WTC11 (cell line): Measurements from ENCODE around the gene TIPRL. TPM values are rescaled to one million over a fixed set of nuclear protein-coding genes. Genes with fewer than 3 reads are reported as not detected.

Source experiments
- ATAC-seq: fragments of 200-7000 bp; cut with Tn5 transposase; 2 replicates; pipeline ENCODE4 v1.10.0; 2021; ENCODE audit warnings: mild to moderate bottlenecking, moderate library complexity
- CTCF ChIA-PET: fragments of 300-600 bp; sonication (Branson Sonifier 250); formaldehyde crosslinking; loops from one replicate; lab custom pipeline; 2021; ENCODE audit warnings: antibody characterized with exemption; lab: Charles Lee
- POLR2A ChIA-PET: fragments of 350-600 bp; sonication (Branson Sonifier 250); formaldehyde crosslinking; loops from one replicate; lab custom pipeline; 2021; ENCODE audit warnings: antibody characterized with exemption; lab: Charles Lee
- DNase-seq: peaks from one replicate; pipeline ENCODE4 v3.0.0; 2021; ENCODE audit warnings: low spot score
- H3K27ac Mint-ChIP-seq: 2 replicates; pipeline ENCODE4 v1.8.0; 2021; ENCODE audit warnings: mixed read lengths
- H3K27me3 Mint-ChIP-seq: 2 replicates; pipeline ENCODE4 v1.8.0; 2021; ENCODE audit warnings: low read depth, mild to moderate bottlenecking, moderate library complexity, mixed read lengths
- H3K36me3 Mint-ChIP-seq: 2 replicates; pipeline ENCODE4 v1.8.0; 2021; ENCODE audit warnings: mixed read lengths
- H3K4me1 Mint-ChIP-seq: 2 replicates; pipeline ENCODE4 v1.8.0; 2022; ENCODE audit warnings: mixed read lengths
- H3K4me3 Mint-ChIP-seq: 2 replicates; pipeline ENCODE4 v1.8.0; 2021; ENCODE audit warnings: mild to moderate bottlenecking, moderate library complexity, mixed read lengths
- H3K9me3 Mint-ChIP-seq: 2 replicates; pipeline ENCODE4 v1.8.0; 2021; ENCODE audit warnings: mixed read lengths
- ATF1 ChIP-seq: sonication (generic); formaldehyde crosslinking; IDR thresholded peaks from 2 replicates; pipeline ENCODE4 v1.8.1; 2023; ENCODE audit warnings: mild to moderate bottlenecking, moderate library complexity, missing genetic modification reagents
- ELF4 ChIP-seq: sonication (generic); formaldehyde crosslinking; IDR thresholded peaks from 2 replicates; pipeline ENCODE4 v1.8.1; 2022; ENCODE audit warnings: low read depth, mild to moderate bottlenecking, moderate library complexity, missing genetic modification reagents
- FOXP1 ChIP-seq: sonication (generic); formaldehyde crosslinking; IDR thresholded peaks from 2 replicates; pipeline ENCODE4 v1.8.0; 2022; ENCODE audit warnings: missing genetic modification reagents, mild to moderate bottlenecking, moderate library complexity, borderline replicate concordance
- GTF2I ChIP-seq: fragments of 250-450 bp; sonication (Bioruptor Pico); conservative IDR thresholded peaks from 2 replicates; pipeline ENCODE4 v1.4.0; 2021; ENCODE audit warnings: mild to moderate bottlenecking
- KAT7 ChIP-seq: sonication (generic); formaldehyde crosslinking; IDR thresholded peaks from 2 replicates; pipeline ENCODE4 v1.8.1; 2023; ENCODE audit warnings: missing genetic modification reagents, mild to moderate bottlenecking, borderline replicate concordance
- MXD4 ChIP-seq: fragments of 250-450 bp; sonication (Bioruptor Pico); IDR thresholded peaks from 2 replicates; pipeline ENCODE4 v1.8.0; 2021; ENCODE audit warnings: mild to moderate bottlenecking, moderate library complexity, borderline replicate concordance
- RORB ChIP-seq: fragments of 250-450 bp; sonication (Bioruptor Pico); IDR thresholded peaks from 2 replicates; pipeline ENCODE4 v1.9.0; 2021; ENCODE audit warnings: mild to moderate bottlenecking
- SMAD4 ChIP-seq: sonication (generic); formaldehyde crosslinking; IDR thresholded peaks from 2 replicates; pipeline ENCODE4 v1.8.0; 2022; ENCODE audit warnings: mild to moderate bottlenecking, missing genetic modification reagents
- SOX15 ChIP-seq: fragments of 250-450 bp; sonication (Bioruptor Pico); IDR thresholded peaks from 2 replicates; pipeline ENCODE4 v1.9.0; 2021; ENCODE audit warnings: mild to moderate bottlenecking
- TCF7 ChIP-seq: sonication (generic); formaldehyde crosslinking; IDR thresholded peaks from 2 replicates; pipeline ENCODE4 v1.8.0; 2022; ENCODE audit warnings: mild to moderate bottlenecking, low read depth, missing genetic modification reagents, moderate library complexity
- TEAD1 ChIP-seq: sonication (generic); formaldehyde crosslinking; IDR thresholded peaks from 2 replicates; pipeline ENCODE4 v1.8.0; 2022; ENCODE audit warnings: mild to moderate bottlenecking, missing genetic modification reagents
- ZNF121 ChIP-seq: sonication (generic); formaldehyde crosslinking; IDR thresholded peaks from 2 replicates; pipeline ENCODE4 v1.8.0; 2023; ENCODE audit warnings: missing genetic modification reagents
- ZNF423 ChIP-seq: fragments of 250-450 bp; sonication (Bioruptor Pico); IDR thresholded peaks from 2 replicates; pipeline ENCODE4 v2.1.2; 2022; ENCODE audit warnings: mild to moderate bottlenecking, moderate library complexity
- total RNA-seq: library from RNA; stranded (reverse); gene quantifications from 3 replicates; pipeline ENCODE4 v1.2.3, GENCODE V29; 2021
- TF ChIP-seq, protein P1 (sequence below): fragments of 250-450 bp; sonication (Bioruptor Pico); IDR thresholded peaks from 2 replicates; pipeline ENCODE4 v1.9.0; 2021; ENCODE audit warnings: mild to moderate bottlenecking, borderline replicate concordance
- TF ChIP-seq, protein P2 (sequence below): fragments of 250-450 bp; sonication (Bioruptor Pico); IDR thresholded peaks from 2 replicates; pipeline ENCODE4 v2.1.2; 2022; ENCODE audit warnings: mild to moderate bottlenecking, moderate library complexity
- TF ChIP-seq, protein P3 (sequence below): fragments of 200-600 bp; IDR thresholded peaks from 2 replicates; pipeline ENCODE4 v1.8.0; 2022; ENCODE audit warnings: antibody characterized with exemption
- TF ChIP-seq, protein P4 (sequence below): fragments of 250-450 bp; sonication (Bioruptor Pico); conservative IDR thresholded peaks from 2 replicates; pipeline ENCODE4 v1.9.0; 2021; ENCODE audit warnings: mild to moderate bottlenecking
- TF ChIP-seq, protein P5 (sequence below): sonication (generic); formaldehyde crosslinking; IDR thresholded peaks from 2 replicates; pipeline ENCODE4 v1.8.1; 2023; ENCODE audit warnings: mild to moderate bottlenecking, missing genetic modification reagents, moderate library complexity
- TF ChIP-seq, protein P6 (sequence below): fragments of 250-450 bp; sonication (Bioruptor Pico); IDR thresholded peaks from 2 replicates; pipeline ENCODE4 v1.9.0; 2021; ENCODE audit warnings: mild to moderate bottlenecking

The TIPRL gene
- total RNA-seq, 1 experiment from 2014 or later: 25.3 TPM

DNA sequence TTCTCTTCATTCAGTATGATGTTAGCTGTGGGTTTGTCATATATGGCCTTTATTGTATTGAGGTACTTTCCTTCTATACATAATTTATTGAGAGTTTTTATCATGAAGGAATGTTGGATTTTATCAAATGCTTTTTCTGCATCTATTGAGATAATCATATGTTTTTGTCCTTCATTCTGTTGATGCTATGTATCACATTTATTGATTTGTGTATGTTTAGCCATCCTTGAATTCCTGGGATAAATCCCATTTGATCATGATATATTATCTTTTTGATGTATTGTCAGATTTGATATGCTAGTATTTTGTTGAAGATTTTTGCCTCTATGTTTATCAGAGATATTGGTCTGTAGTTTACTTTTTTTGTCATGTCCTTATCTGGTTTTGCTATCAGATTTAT, 21.1 kb upstream of the TIPRL start (continued):
- TF ChIP-seq, protein P1, sequence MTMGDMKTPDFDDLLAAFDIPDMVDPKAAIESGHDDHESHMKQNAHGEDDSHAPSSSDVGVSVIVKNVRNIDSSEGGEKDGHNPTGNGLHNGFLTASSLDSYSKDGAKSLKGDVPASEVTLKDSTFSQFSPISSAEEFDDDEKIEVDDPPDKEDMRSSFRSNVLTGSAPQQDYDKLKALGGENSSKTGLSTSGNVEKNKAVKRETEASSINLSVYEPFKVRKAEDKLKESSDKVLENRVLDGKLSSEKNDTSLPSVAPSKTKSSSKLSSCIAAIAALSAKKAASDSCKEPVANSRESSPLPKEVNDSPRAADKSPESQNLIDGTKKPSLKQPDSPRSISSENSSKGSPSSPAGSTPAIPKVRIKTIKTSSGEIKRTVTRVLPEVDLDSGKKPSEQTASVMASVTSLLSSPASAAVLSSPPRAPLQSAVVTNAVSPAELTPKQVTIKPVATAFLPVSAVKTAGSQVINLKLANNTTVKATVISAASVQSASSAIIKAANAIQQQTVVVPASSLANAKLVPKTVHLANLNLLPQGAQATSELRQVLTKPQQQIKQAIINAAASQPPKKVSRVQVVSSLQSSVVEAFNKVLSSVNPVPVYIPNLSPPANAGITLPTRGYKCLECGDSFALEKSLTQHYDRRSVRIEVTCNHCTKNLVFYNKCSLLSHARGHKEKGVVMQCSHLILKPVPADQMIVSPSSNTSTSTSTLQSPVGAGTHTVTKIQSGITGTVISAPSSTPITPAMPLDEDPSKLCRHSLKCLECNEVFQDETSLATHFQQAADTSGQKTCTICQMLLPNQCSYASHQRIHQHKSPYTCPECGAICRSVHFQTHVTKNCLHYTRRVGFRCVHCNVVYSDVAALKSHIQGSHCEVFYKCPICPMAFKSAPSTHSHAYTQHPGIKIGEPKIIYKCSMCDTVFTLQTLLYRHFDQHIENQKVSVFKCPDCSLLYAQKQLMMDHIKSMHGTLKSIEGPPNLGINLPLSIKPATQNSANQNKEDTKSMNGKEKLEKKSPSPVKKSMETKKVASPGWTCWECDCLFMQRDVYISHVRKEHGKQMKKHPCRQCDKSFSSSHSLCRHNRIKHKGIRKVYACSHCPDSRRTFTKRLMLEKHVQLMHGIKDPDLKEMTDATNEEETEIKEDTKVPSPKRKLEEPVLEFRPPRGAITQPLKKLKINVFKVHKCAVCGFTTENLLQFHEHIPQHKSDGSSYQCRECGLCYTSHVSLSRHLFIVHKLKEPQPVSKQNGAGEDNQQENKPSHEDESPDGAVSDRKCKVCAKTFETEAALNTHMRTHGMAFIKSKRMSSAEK: no peak
- no peak for TF ChIP-seq TCF7 (CRISPR knock-in tag)

DNA sequence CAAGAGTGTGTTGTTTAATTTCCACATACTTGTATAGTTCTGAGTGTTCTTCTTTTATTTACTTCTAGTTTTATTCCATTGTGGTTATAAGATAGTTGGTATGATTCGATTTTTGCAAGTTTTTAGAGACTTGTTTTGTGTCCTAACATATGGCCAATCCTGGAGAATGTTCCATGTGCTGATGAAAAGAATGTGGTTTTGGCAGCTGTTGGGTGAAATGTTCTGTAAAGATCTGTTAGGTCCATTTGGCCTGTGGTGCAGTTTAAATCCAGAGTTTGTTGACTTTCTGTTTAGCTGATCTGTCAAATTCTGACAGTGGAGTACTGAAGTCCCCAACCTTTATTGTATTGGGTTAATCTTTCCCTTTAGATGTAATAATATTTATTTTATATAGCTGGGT, 19.5 kb upstream of the TIPRL start:
- DNase-seq: no peak
- CTCF ChIA-PET: no interaction called here
- H3K27ac Mint-ChIP-seq: no peak overlapping the region

More for the DNA sequence above, 19.5 kb upstream of the TIPRL start:
- Mint-ChIP-seq H3K27me3 (peaks cover 5% of the 10 kb centered on the region; the same call in 1 of the 2 replicates), H3K4me1 (no peaks in the 10 kb centered on the region), H3K36me3 (peaks cover 7% of the 10 kb centered on the region), H3K9me3 (peaks cover 37% of the 10 kb centered on the region), H3K4me3 (no peak overlapping the region)
- POLR2A ChIA-PET: no interaction called here
- ATAC-seq: no peak
- TF ChIP-seq, protein P2, sequence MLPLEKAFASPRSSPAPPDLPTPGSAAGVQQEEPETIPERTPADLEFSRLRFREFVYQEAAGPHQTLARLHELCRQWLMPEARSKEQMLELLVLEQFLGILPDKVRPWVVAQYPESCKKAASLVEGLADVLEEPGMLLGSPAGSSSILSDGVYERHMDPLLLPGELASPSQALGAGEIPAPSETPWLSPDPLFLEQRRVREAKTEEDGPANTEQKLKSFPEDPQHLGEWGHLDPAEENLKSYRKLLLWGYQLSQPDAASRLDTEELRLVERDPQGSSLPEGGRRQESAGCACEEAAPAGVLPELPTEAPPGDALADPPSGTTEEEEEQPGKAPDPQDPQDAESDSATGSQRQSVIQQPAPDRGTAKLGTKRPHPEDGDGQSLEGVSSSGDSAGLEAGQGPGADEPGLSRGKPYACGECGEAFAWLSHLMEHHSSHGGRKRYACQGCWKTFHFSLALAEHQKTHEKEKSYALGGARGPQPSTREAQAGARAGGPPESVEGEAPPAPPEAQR (CRISPR knock-in tag): no peak
- TF ChIP-seq TEAD1 (CRISPR knock-in tag) (no peak), FOXP1 (CRISPR knock-in tag) (no peak), ZNF121 (CRISPR knock-in tag) (no peak), RORB (CRISPR knock-in tag) (no peak), ZNF423 (no peak), GTF2I (CRISPR knock-in tag) (no peak), SOX15 (CRISPR knock-in tag) (no peak), MXD4 (CRISPR knock-in tag) (no peak), SMAD4 (CRISPR knock-in tag) (no peak), ATF1 (CRISPR knock-in tag) (no peak), ELF4 (CRISPR knock-in tag) (no peak), KAT7 (CRISPR knock-in tag) (no peak)
- TF ChIP-seq, protein P3, sequence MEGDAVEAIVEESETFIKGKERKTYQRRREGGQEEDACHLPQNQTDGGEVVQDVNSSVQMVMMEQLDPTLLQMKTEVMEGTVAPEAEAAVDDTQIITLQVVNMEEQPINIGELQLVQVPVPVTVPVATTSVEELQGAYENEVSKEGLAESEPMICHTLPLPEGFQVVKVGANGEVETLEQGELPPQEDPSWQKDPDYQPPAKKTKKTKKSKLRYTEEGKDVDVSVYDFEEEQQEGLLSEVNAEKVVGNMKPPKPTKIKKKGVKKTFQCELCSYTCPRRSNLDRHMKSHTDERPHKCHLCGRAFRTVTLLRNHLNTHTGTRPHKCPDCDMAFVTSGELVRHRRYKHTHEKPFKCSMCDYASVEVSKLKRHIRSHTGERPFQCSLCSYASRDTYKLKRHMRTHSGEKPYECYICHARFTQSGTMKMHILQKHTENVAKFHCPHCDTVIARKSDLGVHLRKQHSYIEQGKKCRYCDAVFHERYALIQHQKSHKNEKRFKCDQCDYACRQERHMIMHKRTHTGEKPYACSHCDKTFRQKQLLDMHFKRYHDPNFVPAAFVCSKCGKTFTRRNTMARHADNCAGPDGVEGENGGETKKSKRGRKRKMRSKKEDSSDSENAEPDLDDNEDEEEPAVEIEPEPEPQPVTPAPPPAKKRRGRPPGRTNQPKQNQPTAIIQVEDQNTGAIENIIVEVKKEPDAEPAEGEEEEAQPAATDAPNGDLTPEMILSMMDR: no peak
- TF ChIP-seq, protein P4, sequence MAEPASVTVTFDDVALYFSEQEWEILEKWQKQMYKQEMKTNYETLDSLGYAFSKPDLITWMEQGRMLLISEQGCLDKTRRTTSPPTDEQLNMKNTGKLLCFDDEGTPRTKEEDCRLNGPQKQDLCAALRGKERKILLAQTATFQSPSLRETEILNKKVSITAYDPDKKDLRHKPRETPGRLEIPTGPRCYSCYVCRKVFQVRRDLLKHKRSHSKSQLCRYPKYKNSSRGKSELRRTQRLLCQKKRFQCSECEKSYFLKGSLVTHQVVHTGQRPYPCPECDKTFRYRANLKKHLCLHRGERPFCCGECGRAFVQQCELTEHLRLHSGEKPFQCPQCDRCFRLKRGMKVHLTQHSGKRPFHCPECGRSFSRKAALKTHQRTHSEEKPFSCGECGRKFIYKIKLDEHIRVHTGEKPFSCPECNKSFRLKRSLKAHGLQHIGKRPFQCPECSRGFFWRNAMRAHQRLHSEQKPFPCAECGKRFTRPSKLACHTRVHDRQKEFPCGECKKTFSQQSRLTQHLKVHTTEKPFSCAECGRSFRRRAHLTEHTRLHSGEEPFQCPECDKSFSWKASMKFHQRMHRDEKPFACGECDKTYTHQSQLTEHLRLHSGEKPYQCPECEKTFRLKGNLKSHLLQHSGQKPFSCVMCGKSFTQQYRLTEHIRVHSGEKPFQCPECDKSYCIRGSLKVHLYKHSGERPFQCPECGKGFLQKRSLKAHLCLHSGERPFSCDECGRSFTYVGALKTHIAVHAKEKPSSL: no peak
- TF ChIP-seq, protein P5, sequence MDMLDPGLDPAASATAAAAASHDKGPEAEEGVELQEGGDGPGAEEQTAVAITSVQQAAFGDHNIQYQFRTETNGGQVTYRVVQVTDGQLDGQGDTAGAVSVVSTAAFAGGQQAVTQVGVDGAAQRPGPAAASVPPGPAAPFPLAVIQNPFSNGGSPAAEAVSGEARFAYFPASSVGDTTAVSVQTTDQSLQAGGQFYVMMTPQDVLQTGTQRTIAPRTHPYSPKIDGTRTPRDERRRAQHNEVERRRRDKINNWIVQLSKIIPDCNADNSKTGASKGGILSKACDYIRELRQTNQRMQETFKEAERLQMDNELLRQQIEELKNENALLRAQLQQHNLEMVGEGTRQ: no peak
- TF ChIP-seq, protein P6, sequence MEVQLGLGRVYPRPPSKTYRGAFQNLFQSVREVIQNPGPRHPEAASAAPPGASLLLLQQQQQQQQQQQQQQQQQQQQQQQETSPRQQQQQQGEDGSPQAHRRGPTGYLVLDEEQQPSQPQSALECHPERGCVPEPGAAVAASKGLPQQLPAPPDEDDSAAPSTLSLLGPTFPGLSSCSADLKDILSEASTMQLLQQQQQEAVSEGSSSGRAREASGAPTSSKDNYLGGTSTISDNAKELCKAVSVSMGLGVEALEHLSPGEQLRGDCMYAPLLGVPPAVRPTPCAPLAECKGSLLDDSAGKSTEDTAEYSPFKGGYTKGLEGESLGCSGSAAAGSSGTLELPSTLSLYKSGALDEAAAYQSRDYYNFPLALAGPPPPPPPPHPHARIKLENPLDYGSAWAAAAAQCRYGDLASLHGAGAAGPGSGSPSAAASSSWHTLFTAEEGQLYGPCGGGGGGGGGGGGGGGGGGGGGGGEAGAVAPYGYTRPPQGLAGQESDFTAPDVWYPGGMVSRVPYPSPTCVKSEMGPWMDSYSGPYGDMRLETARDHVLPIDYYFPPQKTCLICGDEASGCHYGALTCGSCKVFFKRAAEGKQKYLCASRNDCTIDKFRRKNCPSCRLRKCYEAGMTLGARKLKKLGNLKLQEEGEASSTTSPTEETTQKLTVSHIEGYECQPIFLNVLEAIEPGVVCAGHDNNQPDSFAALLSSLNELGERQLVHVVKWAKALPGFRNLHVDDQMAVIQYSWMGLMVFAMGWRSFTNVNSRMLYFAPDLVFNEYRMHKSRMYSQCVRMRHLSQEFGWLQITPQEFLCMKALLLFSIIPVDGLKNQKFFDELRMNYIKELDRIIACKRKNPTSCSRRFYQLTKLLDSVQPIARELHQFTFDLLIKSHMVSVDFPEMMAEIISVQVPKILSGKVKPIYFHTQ (CRISPR knock-in tag): no peak
